Type B pancreatic cell (in vitro differentiated cells): Measurements from ENCODE around the gene TCF12. TPM values are rescaled to one million over a fixed set of nuclear protein-coding genes. Genes with fewer than 3 reads are reported as not detected.

Experiments
- DNase-seq: peaks from one replicate; pipeline ENCODE4 v3.0.0; 2021; ENCODE audit warnings: mixed read lengths; ENCODE audit not compliant: unreplicated experiment; ENCODE audit errors: extremely low spot score
- H3K27ac Mint-ChIP-seq: 2 replicates; pipeline ENCODE4 v1.8.0; 2021; ENCODE audit warnings: mild to moderate bottlenecking, mixed read lengths
- H3K27me3 Mint-ChIP-seq: 2 replicates; pipeline ENCODE4 v1.8.0; 2021; ENCODE audit warnings: mixed read lengths
- H3K36me3 Mint-ChIP-seq: 2 replicates; pipeline ENCODE4 v1.8.0; 2021; ENCODE audit warnings: mixed read lengths
- H3K4me1 Mint-ChIP-seq: one replicate; pipeline ENCODE4 v1.8.0; 2021; ENCODE audit warnings: mixed read lengths; ENCODE audit not compliant: unreplicated experiment
- H3K4me3 Mint-ChIP-seq: 2 replicates; pipeline ENCODE4 v1.8.0; 2021; ENCODE audit warnings: mild to moderate bottlenecking, mixed read lengths
- H3K9me3 Mint-ChIP-seq: 2 replicates; pipeline ENCODE4 v1.8.0; 2021; ENCODE audit warnings: mixed read lengths
- total RNA-seq: library from RNA; stranded (reverse); gene quantifications from 2 replicates; pipeline ENCODE4 v1.2.1, GENCODE V29; 2021; ENCODE audit warnings: low replicate concordance
- TF ChIP-seq, protein P1 (sequence below): fragments of 200-600 bp; sonication (generic); conservative IDR thresholded peaks from 2 replicates; pipeline ENCODE4 v1.5.0; 2021; ENCODE audit warnings: antibody characterized with exemption, mild to moderate bottlenecking

Gene TCF12
- total RNA-seq, 1 donor from 2014 or later = 153 TPM

DNA sequence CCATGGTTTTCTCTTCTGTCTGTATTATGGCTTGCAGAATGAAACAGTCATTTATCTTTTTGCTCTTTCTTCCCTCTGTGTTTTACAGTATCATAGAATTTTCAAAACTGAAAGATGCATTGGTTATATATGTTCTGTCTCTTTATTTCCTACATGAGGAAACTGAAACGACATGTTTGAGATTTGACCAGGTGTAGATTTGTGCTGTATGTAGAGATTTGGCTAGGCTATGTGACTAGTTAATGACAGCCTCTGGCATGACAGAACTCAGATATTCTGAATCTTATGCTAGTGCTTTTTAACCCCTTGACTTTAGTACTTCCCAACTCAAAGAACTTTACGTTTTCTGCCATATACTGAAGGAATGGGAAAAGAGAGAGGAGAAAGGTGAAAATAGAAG is 151.0 kb downstream of the TCF12 start:
- no peaks in the 10 kb centered on the region for H3K9me3 Mint-ChIP-seq
- no peak overlapping the region for H3K27ac Mint-ChIP-seq
- no peaks in the 10 kb centered on the region for H3K27me3 Mint-ChIP-seq
- H3K36me3 Mint-ChIP-seq = peaks cover 16% of the 10 kb centered on the region
- no peak overlapping the region for H3K4me3 Mint-ChIP-seq
- DNase-seq = no peak
- H3K4me1 Mint-ChIP-seq = peaks cover 17% of the 10 kb centered on the region
- TF ChIP-seq, protein P1, sequence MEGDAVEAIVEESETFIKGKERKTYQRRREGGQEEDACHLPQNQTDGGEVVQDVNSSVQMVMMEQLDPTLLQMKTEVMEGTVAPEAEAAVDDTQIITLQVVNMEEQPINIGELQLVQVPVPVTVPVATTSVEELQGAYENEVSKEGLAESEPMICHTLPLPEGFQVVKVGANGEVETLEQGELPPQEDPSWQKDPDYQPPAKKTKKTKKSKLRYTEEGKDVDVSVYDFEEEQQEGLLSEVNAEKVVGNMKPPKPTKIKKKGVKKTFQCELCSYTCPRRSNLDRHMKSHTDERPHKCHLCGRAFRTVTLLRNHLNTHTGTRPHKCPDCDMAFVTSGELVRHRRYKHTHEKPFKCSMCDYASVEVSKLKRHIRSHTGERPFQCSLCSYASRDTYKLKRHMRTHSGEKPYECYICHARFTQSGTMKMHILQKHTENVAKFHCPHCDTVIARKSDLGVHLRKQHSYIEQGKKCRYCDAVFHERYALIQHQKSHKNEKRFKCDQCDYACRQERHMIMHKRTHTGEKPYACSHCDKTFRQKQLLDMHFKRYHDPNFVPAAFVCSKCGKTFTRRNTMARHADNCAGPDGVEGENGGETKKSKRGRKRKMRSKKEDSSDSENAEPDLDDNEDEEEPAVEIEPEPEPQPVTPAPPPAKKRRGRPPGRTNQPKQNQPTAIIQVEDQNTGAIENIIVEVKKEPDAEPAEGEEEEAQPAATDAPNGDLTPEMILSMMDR = no peak

DNA sequence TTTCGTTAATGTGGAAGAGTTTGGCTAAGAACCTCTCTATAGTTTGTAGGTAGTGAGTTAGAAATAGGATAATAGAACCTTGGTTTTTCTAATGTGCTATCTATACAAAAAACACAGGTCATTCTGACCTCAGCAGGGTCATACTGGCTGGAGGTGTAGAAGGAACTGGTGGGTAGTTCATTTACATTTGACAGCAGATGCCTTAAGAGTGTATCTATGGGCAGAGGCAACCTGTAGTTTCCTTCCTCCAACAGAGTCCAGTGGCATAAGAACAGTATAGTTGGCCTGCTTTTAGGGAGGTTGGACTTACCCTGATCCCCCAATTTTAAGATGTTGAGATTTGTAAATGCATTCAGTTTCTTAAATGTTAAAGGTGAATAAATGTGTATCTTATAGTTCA is 152.2 kb downstream of the TCF12 start:
- TF ChIP-seq, protein P1 = no peak
- H3K4me3 Mint-ChIP-seq = no peak overlapping the region
- no peak overlapping the region for H3K27ac Mint-ChIP-seq
- H3K36me3 Mint-ChIP-seq = peaks cover 11% of the 10 kb centered on the region
- H3K27me3 Mint-ChIP-seq = no peaks in the 10 kb centered on the region
- H3K9me3 Mint-ChIP-seq = no peaks in the 10 kb centered on the region
- no peak for DNase-seq
- peaks cover 21% of the 10 kb centered on the region for H3K4me1 Mint-ChIP-seq

DNA sequence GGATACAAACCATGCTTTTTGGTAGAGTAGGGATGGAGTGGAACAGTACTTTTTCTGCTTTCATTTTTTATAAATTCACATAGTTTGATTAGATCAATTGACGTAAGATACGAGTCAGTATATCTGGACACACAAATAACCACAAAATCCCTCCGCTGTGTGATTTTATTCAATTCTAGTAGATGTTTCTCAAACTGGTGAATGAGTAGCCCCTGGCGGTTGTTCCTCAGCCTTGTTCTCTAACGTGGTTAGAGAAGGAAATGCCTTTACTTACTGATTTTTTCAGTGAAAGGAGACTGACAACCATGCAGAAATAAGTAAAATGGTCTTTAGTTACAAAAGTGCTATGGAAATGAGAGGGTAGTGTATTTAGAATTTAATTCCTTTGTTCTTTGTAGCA is 161.0 kb downstream of the TCF12 start:
- H3K27ac Mint-ChIP-seq = no peak overlapping the region
- DNase-seq = no peak
- peaks cover 4% of the 10 kb centered on the region for H3K9me3 Mint-ChIP-seq
- H3K27me3 Mint-ChIP-seq = no peaks in the 10 kb centered on the region
- H3K36me3 Mint-ChIP-seq = peaks cover 8% of the 10 kb centered on the region
- no peak overlapping the region for H3K4me3 Mint-ChIP-seq
- TF ChIP-seq, protein P1 = no peak
- peaks cover 22% of the 10 kb centered on the region for H3K4me1 Mint-ChIP-seq

DNA sequence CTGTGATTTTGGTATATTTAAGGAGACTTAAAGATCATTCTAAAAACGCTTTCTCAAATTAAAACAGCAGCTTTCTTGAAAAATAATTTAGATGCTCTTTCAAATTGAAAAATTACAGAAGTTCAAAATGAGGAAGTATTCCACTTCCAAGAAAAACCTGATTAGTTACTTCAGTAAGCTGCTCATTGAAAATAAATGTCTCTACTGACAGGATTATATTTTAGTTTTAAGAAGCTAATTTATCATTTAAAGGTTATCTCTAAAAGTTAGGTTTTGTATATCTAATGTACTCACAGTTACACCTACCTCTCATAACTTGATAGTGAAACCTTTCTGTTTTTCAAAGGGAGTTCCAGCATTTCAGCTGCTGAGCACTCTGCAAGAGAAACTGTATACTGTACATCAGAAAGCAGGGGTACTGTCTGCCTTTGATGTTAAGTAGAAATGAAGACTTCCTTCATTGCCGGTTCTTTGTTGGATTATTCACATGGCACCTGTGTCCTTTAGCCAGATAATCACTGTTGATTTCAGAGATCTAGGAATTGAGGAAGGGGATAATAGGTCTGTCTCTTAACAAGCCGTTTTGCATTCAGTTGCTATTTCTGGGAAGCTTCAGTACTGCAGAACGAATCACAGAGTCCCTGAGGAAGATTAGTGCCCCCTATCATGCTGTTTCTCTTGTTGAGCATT is 161.6 kb downstream of the TCF12 start:
- DNase-seq = no peak
- H3K27ac Mint-ChIP-seq = no peak overlapping the region
- peaks cover 4% of the 10 kb centered on the region for H3K9me3 Mint-ChIP-seq
- peaks cover 8% of the 10 kb centered on the region for H3K36me3 Mint-ChIP-seq
- no peaks in the 10 kb centered on the region for H3K27me3 Mint-ChIP-seq
- H3K4me3 Mint-ChIP-seq = no peak overlapping the region
- H3K4me1 Mint-ChIP-seq = peaks cover 21% of the 10 kb centered on the region
- TF ChIP-seq, protein P1 = no peak

DNA sequence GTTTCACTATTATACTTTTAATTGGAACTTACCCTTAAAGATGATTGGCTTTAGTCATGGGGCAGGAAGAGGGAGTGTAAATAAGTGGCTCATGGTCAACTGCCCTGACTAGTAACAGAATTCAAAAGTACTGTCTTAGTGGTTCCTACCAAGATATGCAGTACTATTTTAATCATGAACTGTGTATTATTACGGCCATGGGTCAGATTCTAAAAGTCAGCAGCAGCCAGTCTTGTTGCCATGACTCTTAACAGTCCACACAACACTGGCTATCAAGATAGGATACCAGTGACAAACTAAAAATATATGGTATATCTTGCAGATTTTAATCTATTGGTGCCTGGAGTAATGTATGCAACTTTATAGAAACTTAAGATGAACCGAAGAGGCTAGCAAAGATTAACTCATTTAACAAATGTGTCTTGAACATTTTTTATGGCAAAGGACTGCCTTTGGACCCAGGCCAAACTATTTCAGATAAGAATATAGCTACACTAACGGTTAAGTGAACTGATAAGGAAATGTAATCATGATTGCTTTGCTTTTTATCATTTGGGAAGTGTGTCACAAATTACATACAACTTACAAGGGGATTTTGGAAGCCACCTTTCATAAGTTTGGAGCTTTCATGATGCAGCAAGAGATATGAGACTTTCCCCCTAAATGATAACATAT is 163.7 kb downstream of the TCF12 start:
- Mint-ChIP-seq H3K36me3 (peaks cover 5% of the 10 kb centered on the region), H3K27me3 (no peaks in the 10 kb centered on the region)

More for the DNA sequence above, 163.7 kb downstream of the TCF12 start:
- Mint-ChIP-seq H3K9me3 (peaks cover 4% of the 10 kb centered on the region), H3K27ac (no peak overlapping the region), H3K4me3 (no peak overlapping the region), H3K4me1 (peaks cover 21% of the 10 kb centered on the region)
- TF ChIP-seq, protein P1 = no peak
- no peak for DNase-seq
